GM06990 (cell line): ENCODE results near the gene GFER.

ENCODE experiments used
- DNase-seq: peaks from one replicate; pipeline ENCODE4 v3.0.0-alpha.2; 2011; ENCODE audit not compliant: insufficient read length; ENCODE audit errors: extremely low read depth
- H3K27me3 ChIP-seq: replicated peaks from 2 replicates; pipeline ENCODE4 v1.6.0; 2011; ENCODE audit warnings: low read length; ENCODE audit not compliant: control insufficient read depth, insufficient read depth
- H3K36me3 ChIP-seq: 2 replicates; pipeline ENCODE4 v1.5.1; 2011; ENCODE audit warnings: low read length; ENCODE audit not compliant: control insufficient read depth, insufficient read depth
- H3K4me3 ChIP-seq: replicated peaks from 2 replicates; pipeline ENCODE4 v1.5.1; 2011; ENCODE audit warnings: low read depth, mild to moderate bottlenecking, control low read depth, low read length
- TF ChIP-seq, protein P1 (sequence below): IDR thresholded peaks from 2 replicates; pipeline ENCODE4 v1.5.1; 2011; ENCODE audit warnings: low read length, control low read depth, mild to moderate bottlenecking, inconsistent platforms; ENCODE audit not compliant: insufficient read depth, poor library complexity, severe bottlenecking

GFER gene

GRCh38 chr16:1977875-1978268, 6.1 kb upstream of the GFER start:
- Histone ChIP-seq H3K36me3 (peaks cover 36% of the 10 kb centered on the region), H3K4me3 (no peak overlapping the region), H3K27me3 (no peaks in the 10 kb centered on the region; the same call in 1 of the 2 replicates)
- DNase-seq = no peak
- TF ChIP-seq, protein P1, sequence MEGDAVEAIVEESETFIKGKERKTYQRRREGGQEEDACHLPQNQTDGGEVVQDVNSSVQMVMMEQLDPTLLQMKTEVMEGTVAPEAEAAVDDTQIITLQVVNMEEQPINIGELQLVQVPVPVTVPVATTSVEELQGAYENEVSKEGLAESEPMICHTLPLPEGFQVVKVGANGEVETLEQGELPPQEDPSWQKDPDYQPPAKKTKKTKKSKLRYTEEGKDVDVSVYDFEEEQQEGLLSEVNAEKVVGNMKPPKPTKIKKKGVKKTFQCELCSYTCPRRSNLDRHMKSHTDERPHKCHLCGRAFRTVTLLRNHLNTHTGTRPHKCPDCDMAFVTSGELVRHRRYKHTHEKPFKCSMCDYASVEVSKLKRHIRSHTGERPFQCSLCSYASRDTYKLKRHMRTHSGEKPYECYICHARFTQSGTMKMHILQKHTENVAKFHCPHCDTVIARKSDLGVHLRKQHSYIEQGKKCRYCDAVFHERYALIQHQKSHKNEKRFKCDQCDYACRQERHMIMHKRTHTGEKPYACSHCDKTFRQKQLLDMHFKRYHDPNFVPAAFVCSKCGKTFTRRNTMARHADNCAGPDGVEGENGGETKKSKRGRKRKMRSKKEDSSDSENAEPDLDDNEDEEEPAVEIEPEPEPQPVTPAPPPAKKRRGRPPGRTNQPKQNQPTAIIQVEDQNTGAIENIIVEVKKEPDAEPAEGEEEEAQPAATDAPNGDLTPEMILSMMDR = no peak

DNA sequence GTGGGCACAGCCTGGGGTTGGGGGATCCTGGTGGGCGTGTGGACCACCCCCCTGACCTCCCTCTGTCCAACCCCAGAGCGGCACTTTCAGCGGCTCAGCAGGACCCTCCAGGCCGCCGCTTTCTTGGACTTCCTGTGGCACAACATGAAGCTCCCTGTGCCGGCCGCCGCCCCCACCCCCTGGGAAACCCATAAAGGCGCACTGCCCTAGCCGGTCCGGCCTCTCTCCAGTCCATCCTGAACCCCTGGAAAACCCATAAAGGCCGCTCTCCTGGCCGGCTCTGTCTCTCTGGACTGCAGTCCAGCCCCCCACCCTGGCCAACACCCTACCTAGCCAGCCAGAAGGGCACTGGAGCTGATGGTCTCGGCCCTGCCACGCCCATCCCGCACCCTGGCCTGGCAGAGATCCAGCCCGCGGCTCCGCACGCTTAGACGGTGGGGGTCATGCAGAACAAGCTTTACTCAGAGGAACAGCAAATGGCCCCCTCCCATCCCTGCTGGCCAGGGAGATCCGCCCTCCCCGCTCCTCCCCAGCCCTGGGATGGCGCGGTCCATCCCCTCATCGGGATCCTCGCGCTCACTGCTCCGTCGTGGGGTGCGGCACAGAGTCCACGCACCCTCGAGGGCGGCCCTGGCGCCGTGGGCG, 5.4 kb upstream of the GFER start:
- no peak overlapping the region for H3K4me3 ChIP-seq
- peaks cover 36% of the 10 kb centered on the region for H3K36me3 ChIP-seq
- H3K27me3 ChIP-seq = no peaks in the 10 kb centered on the region; the same call in 1 of the 2 replicates
- no peak for DNase-seq
- TF ChIP-seq, protein P1 = no peak

GRCh38 chr16:1979271-1980029, 4.5 kb upstream of the GFER start:
- H3K36me3 ChIP-seq = peaks cover 30% of the 10 kb centered on the region
- no peak overlapping the region for H3K4me3 ChIP-seq
- no peaks in the 10 kb centered on the region; the same call in 1 of the 2 replicates for H3K27me3 ChIP-seq
- no peak for DNase-seq
- TF ChIP-seq, protein P1 = no peak

DNA sequence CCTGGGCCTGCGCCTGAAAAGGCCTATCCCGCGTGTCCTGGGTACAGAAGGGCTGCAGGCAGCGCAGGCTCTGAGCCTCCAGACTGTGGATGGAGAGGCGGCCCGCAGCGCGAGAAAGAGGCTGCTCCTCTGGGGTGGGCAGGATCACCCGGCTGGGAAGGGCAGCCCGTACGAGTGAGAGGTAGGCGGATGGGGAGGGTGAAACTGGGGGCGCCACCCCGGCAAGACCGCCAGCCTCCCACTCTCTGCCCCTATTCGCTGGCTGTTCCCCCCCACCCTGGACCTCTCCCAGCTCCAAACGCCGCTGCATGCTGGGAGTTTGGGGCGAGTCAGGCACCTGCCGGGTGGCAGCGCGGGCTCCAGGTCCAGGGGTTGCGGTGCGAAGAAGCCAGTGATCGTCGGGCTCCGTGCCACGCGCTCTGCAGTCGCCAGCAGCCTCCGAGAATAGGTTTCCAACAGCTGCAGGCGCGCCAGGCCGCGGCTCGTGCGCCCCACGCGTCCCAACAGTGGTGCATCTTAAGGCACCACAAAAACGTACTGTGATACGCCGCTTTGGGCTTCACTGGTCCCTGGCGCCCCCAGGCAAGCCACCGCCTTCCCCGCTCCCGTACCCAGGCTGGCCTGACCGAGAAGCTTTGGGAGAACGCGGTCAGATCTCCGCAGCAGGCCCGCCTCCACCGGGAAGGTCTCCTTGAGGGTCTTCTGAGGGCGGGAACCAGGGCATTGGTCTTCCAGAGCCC, 3.8 kb upstream of the GFER start:
- no peak for DNase-seq
- Histone ChIP-seq H3K27me3 (no peaks in the 10 kb centered on the region; the same call in 1 of the 2 replicates), H3K36me3 (peaks cover 23% of the 10 kb centered on the region), H3K4me3 (no peak overlapping the region)
- TF ChIP-seq, protein P1 = no peak

GRCh38 chr16:1980770-1981087, 3.3 kb upstream of the GFER start:
- no peak for DNase-seq
- peaks cover 21% of the 10 kb centered on the region for H3K36me3 ChIP-seq
- TF ChIP-seq, protein P1 = no peak
- no peak overlapping the region for H3K4me3 ChIP-seq
- H3K27me3 ChIP-seq = no peaks in the 10 kb centered on the region; the same call in 1 of the 2 replicates
